GM12878 (cell line): ENCODE data around the gene MISP3. TPM values are rescaled to one million over a fixed set of nuclear protein-coding genes. Genes with fewer than 3 reads are reported as not detected.

Experiments
- ATAC-seq: fragments of 200-7000 bp; cut with Tn5 transposase; 3 replicates; pipeline ENCODE4 v1.9.1; 2020; ENCODE audit warnings: mild to moderate bottlenecking, moderate library complexity
- BruUV-seq: library from RNA; stranded (reverse); fragments of 400-500 nt; replicated peaks from 2 replicates; lab custom pipeline; 2021; lab: Mats Ljungman, UMichigan
- CTCF ChIA-PET: fragments of 300-600 bp; sonication (Branson Sonifier 250); formaldehyde crosslinking; extraction: SDS; loops from one replicate; lab custom pipeline; 2021; ENCODE audit warnings: inconsistent platforms; lab: Yijun Ruan, JAX
- POLR2A ChIA-PET: fragments of 350-600 bp; formaldehyde crosslinking; extraction: SDS; loops from one replicate; lab custom pipeline; 2021; ENCODE audit warnings: inconsistent platforms; lab: Charles Lee
- RAD21 ChIA-PET: fragments of 300-600 bp; sonication (Branson Sonifier 250); formaldehyde crosslinking; loops from one replicate; lab custom pipeline; 2023; ENCODE audit warnings: antibody characterized with exemption; ENCODE audit not compliant: unreplicated experiment; lab: Charles Lee
- SMC1A ChIA-PET: fragments of 300-600 bp; sonication (Branson Sonifier 250); formaldehyde crosslinking; loops from one replicate; lab custom pipeline; 2023; ENCODE audit not compliant: unreplicated experiment, uncharacterized antibody; lab: Charles Lee
- DNase-seq: peaks from one replicate; pipeline ENCODE4 v3.0.0-alpha.2; 2011; ENCODE audit warnings: low read depth, low spot score
- FAIRE-seq: peaks from 3 replicates; lab custom pipeline; 2011; peaks lifted over from hg19 to GRCh38; lab: Jason Lieb, UNC
- H2AFZ ChIP-seq: 2 replicates; pipeline ENCODE4 v1.6.0; 2011; ENCODE audit warnings: low read depth, low read length, control low read depth; ENCODE audit not compliant: control insufficient read depth
- H3K27ac ChIP-seq: 2 replicates; pipeline ENCODE4 v1.5.1; 2011; ENCODE audit warnings: control low read depth; ENCODE audit not compliant: control insufficient read depth, insufficient read depth
- H3K27me3 ChIP-seq, 2 experiments: replicated peaks in 1 of 2; 2 replicates each; pipeline versions ENCODE4 v1.6.0 to v1.6.1; 2011; ENCODE audit warnings: low read length in 1 of 2; ENCODE audit not compliant: control insufficient read depth in 2 of 2, insufficient read depth in 2 of 2
- H3K36me3 ChIP-seq, 2 experiments: 2 replicates each; pipeline ENCODE4 v1.5.1; 2011; ENCODE audit warnings: low read length in 1 of 2; ENCODE audit not compliant: control insufficient read depth in 2 of 2, insufficient read depth in 2 of 2
- H3K4me1 ChIP-seq: 2 replicates; pipeline ENCODE4 v1.6.1; 2011; ENCODE audit warnings: mild to moderate bottlenecking, low read length, moderate library complexity, mixed read lengths; ENCODE audit not compliant: control insufficient read depth, insufficient read depth
- H3K4me2 ChIP-seq: 2 replicates; pipeline ENCODE4 v1.6.0; 2011; ENCODE audit warnings: control low read depth; ENCODE audit not compliant: control insufficient read depth, insufficient read depth
- H3K4me3 ChIP-seq: fragments of 200-600 bp; sonication (generic); 2 replicates; pipeline ENCODE4 v1.5.1; 2016
- H3K79me2 ChIP-seq: 2 replicates; pipeline ENCODE4 v1.6.0; 2011; ENCODE audit warnings: low read length; ENCODE audit not compliant: control insufficient read depth, insufficient read depth
- H3K9ac ChIP-seq: 2 replicates; pipeline ENCODE4 v1.8.0; 2011; ENCODE audit warnings: low read length, control low read depth, mixed read lengths; ENCODE audit not compliant: control insufficient read depth, insufficient read depth
- H3K9me3 ChIP-seq: replicated peaks from 3 replicates; pipeline ENCODE4 v1.5.1; 2011; ENCODE audit warnings: mild to moderate bottlenecking, low read length; ENCODE audit not compliant: control insufficient read depth, insufficient read depth
- H4K20me1 ChIP-seq: 2 replicates; pipeline ENCODE4 v1.6.0; 2011; ENCODE audit not compliant: control insufficient read depth, insufficient read depth
- HDAC6 ChIP-seq: fragments of 200-600 bp; sonication (generic); IDR thresholded peaks from one replicate; pipeline ENCODE4 v1.8.0; 2017; ENCODE audit warnings: antibody characterized with exemption; ENCODE audit not compliant: unreplicated experiment
- MXI1 ChIP-seq: fragments of 150-350 bp; IDR thresholded peaks from 2 replicates; pipeline ENCODE4 v1.6.1; 2011; ENCODE audit warnings: low read depth, mild to moderate bottlenecking, inconsistent platforms, low read length, improper control_type of control experiment
- SREBF2 ChIP-seq: IDR thresholded peaks from 2 replicates; pipeline ENCODE4 v1.6.1; 2012; ENCODE audit warnings: mild to moderate bottlenecking, low read length
- WGBS: methylation state at CpG from one replicate; pipeline ENCODE4 v1.1.6; 2016; ENCODE audit warnings: low lambda C conversion rate; ENCODE audit not compliant: insufficient replicate concordance, insufficient coverage; ENCODE audit errors: missing lambda C conversion rate; 5-methylcytosine and 5-hydroxymethylcytosine counted together
- in situ Hi-C: fragments of 300-500 bp; cut with MboI; formaldehyde crosslinking; loops from 9 replicates; pipeline ENCODE4 v1.14.3; 2018; ENCODE audit warnings: mixed read lengths
- intact Hi-C: fragments of 100-400 bp; cut with micrococcal nuclease; formaldehyde crosslinking; loops from one replicate; pipeline ENCODE4 v1.14.2; 2022; ENCODE audit not compliant: unreplicated experiment
- polyA plus RNA-seq, 11 experiments: library from polyadenylated mRNA; depleted of rRNA in 4 of 11; unstranded in 6 of 11; stranded (reverse) in 5 of 11; fragments of >200 nt; fragmentation: Nextera tagmentation in 4 of 11; fragmentation: Illumina TruSeq in 1 of 11; extraction: Ambion mirVana in 4 of 11; extraction: Trizol in 1 of 11; gene quantifications; 1 replicate in 1 of 11; 2 replicates in 10 of 11; pipeline versions ENCODE4 v1.2.1 to v1.2.3, GENCODE V29; 2011 to 2016; ENCODE audit warnings: inconsistent platforms in 2 of 11, missing spikeins in 2 of 11, low read depth in 1 of 11
- total RNA-seq, 4 experiments: library from RNA; depleted of rRNA in 3 of 4; stranded (reverse); fragments of >200 nt in 3 of 4; fragmentation: Illumina TruSeq in 1 of 4; extraction: Trizol in 1 of 4; gene quantifications; 2 replicates each; pipeline versions ENCODE4 v1.2.1 to v1.2.3, GENCODE V29; 2013 to 2021
- TF ChIP-seq, protein P1 (sequence below), 3 experiments: IDR thresholded peaks in 2 of 3; conservative IDR thresholded peaks in 1 of 3; 2 replicates each; pipeline ENCODE4 v1.5.1; 2011; ENCODE audit warnings: low read depth in 3 of 3, low read length in 3 of 3, mild to moderate bottlenecking in 3 of 3, control low read depth in 2 of 3, moderate library complexity in 2 of 3, inconsistent platforms in 1 of 3, mixed read lengths in 1 of 3; ENCODE audit not compliant: control insufficient read depth in 2 of 3, insufficient read depth in 1 of 3; ENCODE audit errors: extremely low read depth in 1 of 3
- TF ChIP-seq, protein P2 (sequence below): fragments of 450-650 bp; IDR thresholded peaks from 2 replicates; pipeline ENCODE4 v1.6.1; 2017; ENCODE audit warnings: mild to moderate bottlenecking, low read depth, inconsistent platforms; ENCODE audit not compliant: poor library complexity, severe bottlenecking

MISP3 gene
- total and polyA plus RNA-seq, 10 of the 15 experiments (the other 5 are each of a cell fraction or from before 2014, with no cell fraction given), result 0.07 to 1.4 (median 0.64) TPM

DNA sequence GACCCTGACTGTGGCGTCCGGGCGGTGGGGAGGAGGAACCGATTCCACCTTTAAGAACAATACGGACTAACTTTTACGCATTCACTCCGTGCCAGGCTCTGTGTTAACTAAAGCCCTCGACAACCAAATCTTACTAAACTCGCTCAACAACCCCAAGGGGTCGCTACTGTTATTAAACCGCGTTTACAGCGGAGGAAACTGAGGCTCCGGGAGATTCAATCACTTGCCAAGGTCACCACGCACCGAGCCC lies 16.8 kb downstream of the MISP3 start:
- WGBS, result 4% methylated on average over 16 of the region's 16 CpGs
- Histone ChIP-seq H3K27ac (no peak overlapping the region; the same call in 1 of the 2 replicates), H3K9me3 (peaks cover 2% of the 10 kb centered on the region; the same call in 1 of the 3 replicates), H4K20me1 (no peaks in the 10 kb centered on the region), H2AFZ (peak overlapping the region; percentile 11), H3K36me3 (peaks cover 3 to 5% of the 10 kb centered on the region in 2 experiments; a peak in 3 of 4 replicates), H3K9ac (peak overlapping the region; percentile 36; the same call in 1 of the 2 replicates), H3K27me3 (no peaks in the 10 kb centered on the region)
- in situ Hi-C loops (no loop called here), intact Hi-C loops (no loop called here)
- ChIA-PET RAD21 (no interaction called here), CTCF (interaction anchor here (1.0 kb wide), 1 partner anchor 209 kb away, joined by 3 read pairs; no protein-coding TSS in a partner anchor)
- TF ChIP-seq, protein P1, sequence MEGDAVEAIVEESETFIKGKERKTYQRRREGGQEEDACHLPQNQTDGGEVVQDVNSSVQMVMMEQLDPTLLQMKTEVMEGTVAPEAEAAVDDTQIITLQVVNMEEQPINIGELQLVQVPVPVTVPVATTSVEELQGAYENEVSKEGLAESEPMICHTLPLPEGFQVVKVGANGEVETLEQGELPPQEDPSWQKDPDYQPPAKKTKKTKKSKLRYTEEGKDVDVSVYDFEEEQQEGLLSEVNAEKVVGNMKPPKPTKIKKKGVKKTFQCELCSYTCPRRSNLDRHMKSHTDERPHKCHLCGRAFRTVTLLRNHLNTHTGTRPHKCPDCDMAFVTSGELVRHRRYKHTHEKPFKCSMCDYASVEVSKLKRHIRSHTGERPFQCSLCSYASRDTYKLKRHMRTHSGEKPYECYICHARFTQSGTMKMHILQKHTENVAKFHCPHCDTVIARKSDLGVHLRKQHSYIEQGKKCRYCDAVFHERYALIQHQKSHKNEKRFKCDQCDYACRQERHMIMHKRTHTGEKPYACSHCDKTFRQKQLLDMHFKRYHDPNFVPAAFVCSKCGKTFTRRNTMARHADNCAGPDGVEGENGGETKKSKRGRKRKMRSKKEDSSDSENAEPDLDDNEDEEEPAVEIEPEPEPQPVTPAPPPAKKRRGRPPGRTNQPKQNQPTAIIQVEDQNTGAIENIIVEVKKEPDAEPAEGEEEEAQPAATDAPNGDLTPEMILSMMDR (IDR thresholded peaks at IDR 0.05 in 2 of 3, conservative IDR thresholded peaks at IDR 0.05 in 1 of 3; ENCODE audit: control insufficient read depth in 2 of 3, extremely low read depth in 1 of 3, insufficient read depth in 1 of 3, low read depth in 3 of 3, low read length in 3 of 3), result 0 out of 6 replicates have a peak, but pooled peaks of 1 of the 3 experiments have one; percentile 2
- TF ChIP-seq SREBF2 (no peak), HDAC6 (peak; percentile 76), MXI1 (0 out of 2 replicates have a peak, but pooled peaks have one; percentile 24)
- TF ChIP-seq, protein P2, sequence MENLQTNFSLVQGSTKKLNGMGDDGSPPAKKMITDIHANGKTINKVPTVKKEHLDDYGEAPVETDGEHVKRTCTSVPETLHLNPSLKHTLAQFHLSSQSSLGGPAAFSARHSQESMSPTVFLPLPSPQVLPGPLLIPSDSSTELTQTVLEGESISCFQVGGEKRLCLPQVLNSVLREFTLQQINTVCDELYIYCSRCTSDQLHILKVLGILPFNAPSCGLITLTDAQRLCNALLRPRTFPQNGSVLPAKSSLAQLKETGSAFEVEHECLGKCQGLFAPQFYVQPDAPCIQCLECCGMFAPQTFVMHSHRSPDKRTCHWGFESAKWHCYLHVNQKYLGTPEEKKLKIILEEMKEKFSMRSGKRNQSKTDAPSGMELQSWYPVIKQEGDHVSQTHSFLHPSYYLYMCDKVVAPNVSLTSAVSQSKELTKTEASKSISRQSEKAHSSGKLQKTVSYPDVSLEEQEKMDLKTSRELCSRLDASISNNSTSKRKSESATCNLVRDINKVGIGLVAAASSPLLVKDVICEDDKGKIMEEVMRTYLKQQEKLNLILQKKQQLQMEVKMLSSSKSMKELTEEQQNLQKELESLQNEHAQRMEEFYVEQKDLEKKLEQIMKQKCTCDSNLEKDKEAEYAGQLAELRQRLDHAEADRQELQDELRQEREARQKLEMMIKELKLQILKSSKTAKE, result no peak
- TF ChIP-seq, all 136 proteins: peak for 3
- DNase-seq (no peak), FAIRE-seq (no peak), ATAC-seq (no peak)
- Histone ChIP-seq H3K4me3 (peak overlapping the region; percentile 55), H3K79me2 (peaks cover 6% of the 10 kb centered on the region), H3K4me2 (peak overlapping the region; percentile 85), H3K4me1 (peaks cover 7% of the 10 kb centered on the region; the same call in 1 of the 2 replicates)
- BruUV-seq, result no TSS peak
- SMC1A ChIA-PET, result interaction anchor here (1.0 kb wide), 1 partner anchor 47 kb away, joined by 3 read pairs; the partner anchor contains the start of gene ASF1B
- POLR2A ChIA-PET, result interaction anchor here (1.0 to 1.2 kb wide), 2 partner anchors 9 to 12 kb away, joined by 4 to 5 read pairs; no protein-coding TSS in a partner anchor
